GM12873 (cell line): ENCODE results near the gene KIRREL3.

Experiments used
- TF ChIP-seq, protein P1 (sequence below): IDR thresholded peaks from 2 replicates; pipeline ENCODE4 v1.5.1; 2012; ENCODE audit warnings: low read depth, mild to moderate bottlenecking, moderate library complexity, low read length, control low read depth; ENCODE audit not compliant: insufficient read depth; ENCODE audit errors: missing control alignments

KIRREL3 gene

DNA sequence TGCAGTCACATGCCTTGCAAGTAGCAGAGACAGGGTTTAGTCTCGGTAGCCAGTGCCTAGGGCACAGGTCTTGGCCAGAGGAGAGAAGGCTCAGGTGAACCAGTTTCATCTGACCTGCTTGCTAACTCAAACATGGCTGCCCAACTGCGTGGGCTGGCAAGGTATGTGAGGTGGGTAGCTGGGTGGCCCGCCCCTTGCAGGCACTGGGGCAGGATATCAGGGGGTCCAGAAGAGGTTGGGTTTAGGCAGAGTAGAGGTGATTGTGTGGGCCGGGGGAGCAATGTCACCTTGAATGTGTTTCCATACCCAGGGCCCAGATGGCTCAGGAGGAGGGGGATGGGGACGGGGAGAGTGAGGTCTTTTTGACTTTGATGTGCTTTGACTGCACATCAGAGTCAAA lies 607.4 kb downstream of the KIRREL3 start:
- TF ChIP-seq, protein P1, sequence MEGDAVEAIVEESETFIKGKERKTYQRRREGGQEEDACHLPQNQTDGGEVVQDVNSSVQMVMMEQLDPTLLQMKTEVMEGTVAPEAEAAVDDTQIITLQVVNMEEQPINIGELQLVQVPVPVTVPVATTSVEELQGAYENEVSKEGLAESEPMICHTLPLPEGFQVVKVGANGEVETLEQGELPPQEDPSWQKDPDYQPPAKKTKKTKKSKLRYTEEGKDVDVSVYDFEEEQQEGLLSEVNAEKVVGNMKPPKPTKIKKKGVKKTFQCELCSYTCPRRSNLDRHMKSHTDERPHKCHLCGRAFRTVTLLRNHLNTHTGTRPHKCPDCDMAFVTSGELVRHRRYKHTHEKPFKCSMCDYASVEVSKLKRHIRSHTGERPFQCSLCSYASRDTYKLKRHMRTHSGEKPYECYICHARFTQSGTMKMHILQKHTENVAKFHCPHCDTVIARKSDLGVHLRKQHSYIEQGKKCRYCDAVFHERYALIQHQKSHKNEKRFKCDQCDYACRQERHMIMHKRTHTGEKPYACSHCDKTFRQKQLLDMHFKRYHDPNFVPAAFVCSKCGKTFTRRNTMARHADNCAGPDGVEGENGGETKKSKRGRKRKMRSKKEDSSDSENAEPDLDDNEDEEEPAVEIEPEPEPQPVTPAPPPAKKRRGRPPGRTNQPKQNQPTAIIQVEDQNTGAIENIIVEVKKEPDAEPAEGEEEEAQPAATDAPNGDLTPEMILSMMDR: no peak

DNA sequence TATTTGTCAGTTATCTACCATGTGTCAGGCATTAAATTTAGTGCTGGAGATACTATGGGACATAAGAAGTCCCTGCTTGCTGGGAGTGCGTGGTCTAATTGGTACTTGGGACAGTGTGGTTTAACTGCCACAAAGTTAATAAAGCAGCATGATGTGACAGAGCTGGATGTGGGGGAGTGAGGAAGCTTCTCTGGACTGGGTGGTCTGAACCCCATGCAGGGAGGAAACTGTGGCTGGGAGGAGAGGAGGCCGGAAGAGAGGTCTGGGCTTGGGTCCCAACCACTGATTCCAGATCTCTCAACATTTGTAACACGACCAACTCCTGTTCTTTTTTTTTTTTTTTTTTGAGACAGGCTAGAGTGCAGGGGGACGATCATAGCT lies 607.9 kb downstream of the KIRREL3 start:
- TF ChIP-seq, protein P1: no peak

DNA sequence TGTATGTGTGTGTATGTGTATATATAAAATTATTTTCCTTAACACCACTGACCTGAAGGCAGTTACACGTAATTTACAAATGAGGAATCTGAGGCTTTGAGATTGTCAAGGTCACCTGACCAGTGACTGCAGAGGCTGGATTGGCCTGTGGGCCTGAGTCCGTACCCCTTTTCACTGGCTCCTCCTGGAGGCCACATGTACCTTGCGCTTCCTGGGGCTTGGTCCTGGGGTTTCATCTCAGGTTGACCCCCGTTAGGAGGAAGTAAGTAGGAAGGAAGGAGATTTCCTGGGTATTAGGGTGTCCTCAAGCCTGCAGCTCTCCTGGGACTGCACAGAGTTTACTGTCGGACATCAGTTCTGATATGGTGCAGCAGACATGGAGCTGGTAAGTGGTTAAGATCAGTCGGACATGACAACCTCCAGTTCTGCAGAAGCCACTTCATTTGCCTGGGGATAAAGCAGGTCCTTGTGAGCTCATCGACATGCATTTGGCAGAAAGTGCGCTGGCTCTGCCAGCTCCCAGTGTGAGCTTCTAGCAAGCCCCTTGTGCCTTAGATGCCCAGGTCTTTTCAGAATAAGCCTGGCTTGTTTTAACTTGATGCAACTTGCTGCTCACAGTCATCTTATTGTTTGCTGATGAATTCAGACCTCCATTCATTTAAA lies 608.5 kb downstream of the KIRREL3 start:
- TF ChIP-seq, protein P1: peak; percentile 19

DNA sequence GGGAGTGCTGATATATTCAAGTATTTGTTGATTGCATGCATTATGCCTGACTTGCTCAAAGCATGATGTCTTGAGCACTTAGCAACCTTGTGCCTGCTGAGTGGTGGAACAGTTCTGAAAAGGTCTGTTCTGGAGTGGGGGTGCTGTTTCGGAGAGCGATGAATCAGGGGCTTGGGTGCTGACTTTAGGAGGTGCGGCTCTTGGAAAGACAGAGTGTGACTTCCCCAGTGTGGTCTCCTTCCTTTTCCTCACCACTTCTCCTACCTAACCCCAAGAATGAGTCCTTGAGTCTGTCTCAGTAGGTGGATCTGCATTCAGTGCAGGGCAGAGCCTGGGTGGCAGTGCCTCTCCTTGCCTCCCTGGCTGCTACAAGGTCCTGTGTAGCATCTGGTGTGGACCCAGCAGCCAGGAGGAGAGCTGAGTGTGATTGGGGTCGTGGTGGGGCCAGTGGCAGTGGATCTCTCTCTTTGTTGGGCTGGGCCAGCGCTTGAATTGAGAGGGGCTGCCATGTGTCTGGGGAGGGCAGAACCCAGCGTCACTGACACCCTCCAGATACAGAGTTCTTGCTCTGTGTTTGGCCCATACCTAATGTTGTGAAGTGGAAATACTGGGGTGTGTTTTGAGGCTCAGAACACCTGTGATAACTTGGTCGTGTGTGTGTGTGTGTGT lies 609.1 kb downstream of the KIRREL3 start:
- TF ChIP-seq, protein P1: no peak

DNA sequence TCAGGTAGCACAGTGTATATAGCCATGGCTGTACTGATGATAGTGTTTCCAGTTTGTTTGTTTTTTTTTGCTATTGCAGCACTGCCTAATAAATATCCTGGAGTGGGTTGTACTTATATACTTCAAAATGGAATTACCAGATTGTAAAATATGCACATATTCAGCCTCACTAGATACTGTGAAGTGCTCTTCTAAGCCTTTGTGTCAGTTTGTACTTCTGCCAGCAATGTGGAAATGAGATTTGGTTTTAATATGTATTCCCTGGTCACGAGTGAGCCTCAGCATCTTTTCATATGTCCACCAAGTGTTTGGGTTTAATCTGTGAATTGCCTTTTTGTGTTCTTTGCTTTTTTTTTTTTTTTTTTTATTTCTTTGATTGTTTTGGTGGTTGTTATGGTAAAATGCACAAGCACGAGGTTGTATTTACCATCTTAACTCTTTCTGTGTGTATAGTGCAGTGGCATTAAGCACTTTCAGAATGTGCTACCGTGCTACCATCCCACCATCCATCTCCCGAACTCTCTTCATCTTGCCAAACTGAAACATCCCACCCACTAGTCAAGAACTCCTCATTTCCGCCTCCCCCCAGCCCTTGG lies 610.2 kb downstream of the KIRREL3 start:
- TF ChIP-seq, protein P1: no peak

DNA sequence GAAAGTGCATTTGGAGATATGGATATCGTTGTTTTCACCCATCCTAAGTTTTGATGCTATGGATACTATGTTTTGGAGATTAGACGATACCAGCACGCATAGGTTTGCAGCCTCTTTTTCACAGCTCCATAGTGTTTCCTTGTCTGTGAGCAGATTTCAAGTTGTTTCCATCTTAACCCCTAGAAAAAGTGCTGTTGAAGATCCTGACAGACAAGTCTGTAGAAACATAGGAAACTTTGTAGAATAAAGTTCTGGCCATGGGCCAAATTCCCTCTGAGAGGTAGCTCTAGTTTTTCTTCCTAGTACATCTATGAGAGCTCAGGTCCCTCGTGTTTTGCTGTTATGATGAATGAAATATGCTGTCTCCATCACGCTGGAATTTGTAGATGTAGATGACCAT lies 612.7 kb downstream of the KIRREL3 start:
- TF ChIP-seq, protein P1: no peak

DNA sequence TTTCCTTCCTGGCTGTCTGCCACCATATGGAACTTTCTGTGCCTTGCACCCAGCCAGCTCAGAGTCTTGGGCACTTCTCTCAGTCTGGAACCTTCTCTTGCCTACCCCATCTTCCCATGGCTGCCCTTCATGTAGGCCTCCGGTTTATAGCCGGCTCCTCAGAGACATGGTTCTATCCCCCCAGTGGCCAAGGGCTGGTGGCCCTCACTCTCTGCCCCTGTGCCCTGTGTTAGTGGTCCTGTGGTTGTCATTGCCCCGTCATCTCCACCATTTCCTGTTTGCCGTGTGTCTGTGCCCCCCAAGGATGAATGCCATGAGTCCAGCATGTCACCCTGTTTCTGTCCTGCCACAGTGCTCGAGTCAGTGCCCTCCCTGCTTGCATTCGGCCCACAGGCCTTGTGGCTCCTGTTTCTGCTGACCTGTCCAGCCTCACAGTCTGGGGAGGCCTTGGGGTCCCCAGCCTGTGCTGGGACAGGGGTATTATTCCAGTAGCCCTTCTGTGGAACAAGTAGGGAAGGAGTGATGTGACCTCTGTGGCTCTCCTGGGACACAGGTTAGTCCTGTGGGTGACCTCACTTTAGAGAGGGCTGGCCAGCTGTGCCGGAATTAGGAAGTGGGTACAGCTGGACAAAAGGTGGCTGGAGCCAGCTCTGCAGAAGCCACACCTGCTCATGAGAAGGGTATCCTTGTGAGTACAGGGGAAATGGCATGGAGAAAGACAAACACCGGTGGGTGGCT lies 614.4 kb downstream of the KIRREL3 start:
- TF ChIP-seq, protein P1: no peak
